ENCODE data around the gene AMPH.

DNA sequence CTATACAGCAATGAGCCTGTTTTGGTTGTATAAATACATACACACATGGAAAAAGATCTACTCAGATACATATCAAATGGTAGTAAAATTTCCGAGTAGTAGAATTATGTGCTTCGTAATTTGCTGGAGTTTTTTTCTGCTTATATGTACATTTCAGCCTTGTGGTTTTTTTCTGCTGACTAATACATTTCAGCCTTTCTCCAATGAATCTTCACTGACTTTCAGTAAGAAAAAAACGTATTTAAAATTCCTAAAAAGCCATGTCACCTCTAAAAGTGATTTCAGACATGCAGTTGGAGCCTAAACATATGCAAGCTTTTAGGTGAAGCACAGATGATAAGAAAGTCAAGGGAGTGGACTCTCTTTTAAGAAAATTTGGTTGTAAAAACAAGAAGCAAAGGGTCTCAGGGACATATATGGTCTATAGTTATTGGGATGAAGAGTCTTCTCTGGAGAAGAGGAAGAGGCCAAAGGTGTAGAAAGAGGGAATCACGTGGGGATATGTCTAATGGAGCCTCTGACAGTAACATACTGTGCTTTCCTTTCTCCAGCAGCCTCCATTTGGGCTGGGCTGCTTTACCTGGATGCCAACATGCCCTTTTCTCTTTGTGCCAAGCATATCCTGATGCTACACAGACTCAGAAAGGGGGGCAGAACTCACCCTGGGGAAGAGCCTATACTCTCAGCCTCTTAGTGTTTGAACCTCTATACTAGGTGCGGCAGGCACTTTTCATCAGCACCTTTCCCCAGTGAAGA lies 2.4 kb downstream of the AMPH start:
- TF ChIP-seq, protein P1, sequence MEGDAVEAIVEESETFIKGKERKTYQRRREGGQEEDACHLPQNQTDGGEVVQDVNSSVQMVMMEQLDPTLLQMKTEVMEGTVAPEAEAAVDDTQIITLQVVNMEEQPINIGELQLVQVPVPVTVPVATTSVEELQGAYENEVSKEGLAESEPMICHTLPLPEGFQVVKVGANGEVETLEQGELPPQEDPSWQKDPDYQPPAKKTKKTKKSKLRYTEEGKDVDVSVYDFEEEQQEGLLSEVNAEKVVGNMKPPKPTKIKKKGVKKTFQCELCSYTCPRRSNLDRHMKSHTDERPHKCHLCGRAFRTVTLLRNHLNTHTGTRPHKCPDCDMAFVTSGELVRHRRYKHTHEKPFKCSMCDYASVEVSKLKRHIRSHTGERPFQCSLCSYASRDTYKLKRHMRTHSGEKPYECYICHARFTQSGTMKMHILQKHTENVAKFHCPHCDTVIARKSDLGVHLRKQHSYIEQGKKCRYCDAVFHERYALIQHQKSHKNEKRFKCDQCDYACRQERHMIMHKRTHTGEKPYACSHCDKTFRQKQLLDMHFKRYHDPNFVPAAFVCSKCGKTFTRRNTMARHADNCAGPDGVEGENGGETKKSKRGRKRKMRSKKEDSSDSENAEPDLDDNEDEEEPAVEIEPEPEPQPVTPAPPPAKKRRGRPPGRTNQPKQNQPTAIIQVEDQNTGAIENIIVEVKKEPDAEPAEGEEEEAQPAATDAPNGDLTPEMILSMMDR (IDR thresholded peaks at IDR 0.05; ENCODE audit: insufficient read depth, low read length, poor library complexity, severe bottlenecking): no peak
- no peak for TF ChIP-seq EZH2phosphoT487 (conservative IDR thresholded peaks at IDR 0.05; ENCODE audit: low read length)

Data from SU-DHL-6 (cell line).